ENCODE data around the gene PAQR7. TPM values are rescaled to one million over a fixed set of nuclear protein-coding genes. Genes with fewer than 3 reads are reported as not detected.

Gene PAQR7
- total RNA-seq, 4 donors from 2014 or later: 2.3 to 5.3 (median 3.8) TPM

GRCh38 chr1:25879675-25880074 lies 4.2 kb upstream of the PAQR7 start:
- no peak for TF ChIP-seq CTCF (IDR thresholded peaks at IDR 0.05; ENCODE audit: low read depth)

GRCh38 chr1:25878690-25879089 lies 3.2 kb upstream of the PAQR7 start:
- TF ChIP-seq CTCF (IDR thresholded peaks at IDR 0.05; ENCODE audit: low read depth): no peak

GRCh38 chr1:25877155-25877554 lies 1.6 kb upstream of the PAQR7 start:
- TF ChIP-seq CTCF (IDR thresholded peaks at IDR 0.05; ENCODE audit: low read depth): no peak

GRCh38 chr1:25876693-25877077 lies 1.2 kb upstream of the PAQR7 start:
- TF ChIP-seq CTCF (IDR thresholded peaks at IDR 0.05; ENCODE audit: low read depth): no peak

- no peak for TF ChIP-seq CTCF (IDR thresholded peaks at IDR 0.05; ENCODE audit: low read depth)
These were observed 566 bp upstream of the PAQR7 start for GRCh38 chr1:25875856-25876692.

GRCh38 chr1:25874635-25875153 lies 814 bp downstream of the PAQR7 start:
- no peak for TF ChIP-seq CTCF (IDR thresholded peaks at IDR 0.05; ENCODE audit: low read depth)

- no peak for TF ChIP-seq CTCF (IDR thresholded peaks at IDR 0.05; ENCODE audit: low read depth)
These were observed 1.3 kb downstream of the PAQR7 start for GRCh38 chr1:25874209-25874608.

All from subcutaneous adipose tissue (tissue), 4 donors.